GM23338 (cell line): Measurements from ENCODE around the gene PGAM5. TPM values are rescaled to one million over a fixed set of nuclear protein-coding genes. Genes with fewer than 3 reads are reported as not detected.

Experiments used
- ATAC-seq: fragments of 200-7000 bp; cut with Tn5 transposase; 3 replicates; pipeline ENCODE4 v1.9.1; 2020
- DNase-seq: peaks from one replicate; pipeline ENCODE4 v3.0.0-alpha.2; 2015; ENCODE audit warnings: low spot score
- H2AFZ ChIP-seq: fragments of 200-600 bp; sonication (generic); 2 replicates; pipeline ENCODE4 v1.8.0; 2016; ENCODE audit warnings: antibody characterized with exemption, mild to moderate bottlenecking, moderate library complexity
- H3F3A ChIP-seq: fragments of 200-600 bp; sonication (generic); replicated peaks from 2 replicates; pipeline ENCODE4 v1.8.0; 2017; ENCODE audit warnings: antibody characterized with exemption, mixed run types, low read depth
- H3K27ac ChIP-seq: fragments of 200-600 bp; sonication (generic); 2 replicates; pipeline ENCODE4 v1.6.1; 2016; ENCODE audit warnings: low read depth
- H3K27me3 ChIP-seq: fragments of 200-600 bp; sonication (generic); 2 replicates; pipeline ENCODE4 v1.8.0; 2016; ENCODE audit warnings: mild to moderate bottlenecking, mixed run types, moderate library complexity; ENCODE audit not compliant: insufficient read depth
- H3K36me3 ChIP-seq: fragments of 200-600 bp; sonication (generic); 2 replicates; pipeline ENCODE4 v1.8.0; 2016; ENCODE audit warnings: mild to moderate bottlenecking; ENCODE audit not compliant: insufficient read depth
- H3K4me1 ChIP-seq: fragments of 200-600 bp; sonication (generic); 2 replicates; pipeline ENCODE4 v1.8.0; 2016; ENCODE audit warnings: mild to moderate bottlenecking, moderate library complexity; ENCODE audit not compliant: insufficient read depth
- H3K4me2 ChIP-seq: fragments of 200-600 bp; sonication (generic); 2 replicates; pipeline ENCODE4 v1.7.1; 2017; ENCODE audit warnings: mixed run types
- H3K4me3 ChIP-seq: fragments of 200-600 bp; sonication (generic); 2 replicates; pipeline ENCODE4 v1.6.1; 2016; ENCODE audit warnings: mixed run types
- H3K79me2 ChIP-seq: fragments of 200-600 bp; sonication (generic); replicated peaks from 2 replicates; pipeline ENCODE4 v1.8.0; 2017; ENCODE audit warnings: mild to moderate bottlenecking; ENCODE audit not compliant: insufficient read depth
- H3K9me2 ChIP-seq: fragments of 200-600 bp; sonication (generic); 2 replicates; pipeline ENCODE4 v1.8.0; 2017; ENCODE audit not compliant: insufficient read depth
- H4K20me1 ChIP-seq: fragments of 200-600 bp; sonication (generic); replicated peaks from 2 replicates; pipeline ENCODE4 v1.8.0; 2017; ENCODE audit warnings: mild to moderate bottlenecking; ENCODE audit not compliant: insufficient read depth
- H3K27ac Mint-ChIP-seq: 2 replicates; pipeline ENCODE4 v1.8.0; 2020; ENCODE audit warnings: inconsistent platforms, mild to moderate bottlenecking, moderate library complexity, mixed read lengths
- H3K27me3 Mint-ChIP-seq: 3 replicates; pipeline ENCODE4 v1.8.0; 2022; ENCODE audit warnings: low read depth, mild to moderate bottlenecking, moderate library complexity, mixed read lengths, inconsistent platforms; ENCODE audit not compliant: insufficient read depth, poor library complexity
- H3K36me3 Mint-ChIP-seq: 3 replicates; pipeline ENCODE4 v1.8.0; 2021; ENCODE audit warnings: low read depth, mild to moderate bottlenecking, inconsistent platforms, moderate library complexity, mixed read lengths
- H3K4me1 Mint-ChIP-seq: 3 replicates; pipeline ENCODE4 v1.8.0; 2020; ENCODE audit warnings: mild to moderate bottlenecking, inconsistent platforms, mixed read lengths
- H3K4me3 Mint-ChIP-seq: 3 replicates; pipeline ENCODE4 v1.8.0; 2021; ENCODE audit warnings: moderate library complexity, mild to moderate bottlenecking, inconsistent platforms, mixed read lengths
- H3K9me3 Mint-ChIP-seq: 3 replicates; pipeline ENCODE4 v1.8.0; 2020; ENCODE audit warnings: moderate library complexity, mild to moderate bottlenecking, inconsistent platforms, mixed read lengths
- CREB1 ChIP-seq: fragments of 250-450 bp; sonication (Bioruptor Pico); IDR thresholded peaks from 2 replicates; pipeline ENCODE4 v1.5.0; 2020; ENCODE audit warnings: low read depth, mild to moderate bottlenecking, moderate library complexity
- CTCF ChIP-seq, 2 experiments: fragments of 200-600 bp in 1 of 2; sonication (generic) in 1 of 2; conservative IDR thresholded peaks; 2 replicates each; pipeline versions ENCODE4 v1.5.1 to v1.6.1; 2016 to 2017; ENCODE audit warnings: antibody characterized with exemption in 2 of 2, low read depth in 2 of 2, mild to moderate bottlenecking in 2 of 2, moderate library complexity in 1 of 2
- ETS1 ChIP-seq: IDR thresholded peaks from 2 replicates; pipeline ENCODE4 v1.6.1; 2016; ENCODE audit warnings: antibody characterized with exemption
- EZH2 ChIP-seq: fragments of 200-600 bp; sonication (generic); IDR thresholded peaks from one replicate; pipeline ENCODE4 v1.8.0; 2017; ENCODE audit warnings: antibody characterized with exemption, mild to moderate bottlenecking, low read depth; ENCODE audit not compliant: unreplicated experiment
- EZH2phosphoT487 ChIP-seq: fragments of 200-600 bp; sonication (generic); IDR thresholded peaks from one replicate; pipeline ENCODE4 v1.8.1; 2018; ENCODE audit warnings: antibody characterized with exemption; ENCODE audit not compliant: unreplicated experiment
- JUNB ChIP-seq: IDR thresholded peaks from one replicate; pipeline ENCODE4 v1.6.1; 2016; ENCODE audit warnings: antibody characterized with exemption; ENCODE audit not compliant: unreplicated experiment
- NANOG ChIP-seq: IDR thresholded peaks from 2 replicates; pipeline ENCODE4 v1.6.1; 2016; ENCODE audit warnings: antibody characterized with exemption, borderline replicate concordance
- POLR2AphosphoS5 ChIP-seq: IDR thresholded peaks from 2 replicates; pipeline ENCODE4 v1.6.1; 2016; ENCODE audit warnings: antibody characterized with exemption, low read depth
- REST ChIP-seq: IDR thresholded peaks from one replicate; pipeline ENCODE4 v1.6.1; 2018; ENCODE audit warnings: antibody characterized with exemption; ENCODE audit not compliant: unreplicated experiment
- STAT1 ChIP-seq: IDR thresholded peaks from one replicate; pipeline ENCODE4 v1.6.1; 2016; ENCODE audit warnings: antibody characterized with exemption; ENCODE audit not compliant: unreplicated experiment
- ZNF114 ChIP-seq: fragments of 250-450 bp; sonication (Bioruptor Pico); IDR thresholded peaks from 2 replicates; pipeline ENCODE4 v1.5.0; 2020; ENCODE audit warnings: mild to moderate bottlenecking, moderate library complexity
- ZNF331 ChIP-seq: fragments of 250-450 bp; sonication (Bioruptor Pico); IDR thresholded peaks from 2 replicates; pipeline ENCODE4 v1.5.0; 2020; ENCODE audit warnings: low read depth, mild to moderate bottlenecking, moderate library complexity
- ZNF462 ChIP-seq: fragments of 250-450 bp; sonication (Bioruptor Pico); IDR thresholded peaks from 2 replicates; pipeline ENCODE4 v1.5.0; 2020; ENCODE audit warnings: mild to moderate bottlenecking, moderate library complexity
- polyA plus RNA-seq: library from polyadenylated mRNA; unstranded; fragments of >200 nt; fragmentation: Nextera tagmentation; extraction: Ambion mirVana; gene quantifications from 2 replicates; pipeline ENCODE4 v1.2.1, GENCODE V29; 2016
- total RNA-seq: library from RNA; depleted of rRNA; stranded (reverse); fragments of >200 nt; shearing (Covaris generic); gene quantifications from 2 replicates; pipeline ENCODE4 v1.2.3, GENCODE V29; 2014

PGAM5 gene
- total and polyA plus RNA-seq, 2 experiments from 2014 or later = 31.1 to 108 TPM

GRCh38 chr12:132687211-132688164 is 23.2 kb upstream of the PGAM5 start, which contains the start of the genes POLE and PXMP2:
Gene POLE, minus strand, starts transcription at chr12:132687342. Its CDS starts 27 bp downstream, at chr12:132687315.
Gene PXMP2, plus strand, starts transcription at chr12:132687587. Its CDS starts 84 bp downstream, at chr12:132687671.
- Histone ChIP-seq H2AFZ (no peak within 1 kb of the TSS), H3K4me2 (peak within 1 kb of the TSS; percentile 76), H3K4me3 (peak within 1 kb of the TSS; percentile 69), H4K20me1 (peaks cover 36% of the 10 kb centered on the region), H3K4me1 (peaks cover 3% of the 10 kb centered on the region; the same call in 1 of the 2 replicates), H3K9me2 (no peaks in the 10 kb centered on the region), H3K27ac (no peak within 1 kb of the TSS), H3K27me3 (peaks cover 15% of the 10 kb centered on the region), H3K79me2 (peaks cover 34% of the 10 kb centered on the region), H3K36me3 (no peaks in the 10 kb centered on the region), H3F3A (0 out of 2 replicates have a peak, but pooled peaks cover 6% of the 10 kb centered on the region)
- ATAC-seq = peak; percentile 93
- Mint-ChIP-seq H3K27me3 (peaks cover 14% of the 10 kb centered on the region), H3K9me3 (no peaks in the 10 kb centered on the region), H3K4me1 (peaks cover 21% of the 10 kb centered on the region), H3K36me3 (peaks cover 24% of the 10 kb centered on the region; the same call in 2 of the 3 replicates), H3K4me3 (peak within 1 kb of the TSS; percentile 72), H3K27ac (no peak within 1 kb of the TSS)
- DNase-seq = peak; percentile 98
- no peak for TF ChIP-seq CTCF (conservative IDR thresholded peaks at IDR 0.05; ENCODE audit: low read depth in 2 of 2)
- peak; percentile 99 for TF ChIP-seq JUNB
- TF ChIP-seq ZNF114 (CRISPR knock-in tag) = no peak
- no peak for TF ChIP-seq STAT1
- TF ChIP-seq REST = no peak
- TF ChIP-seq NANOG = no peak
- no peak for TF ChIP-seq EZH2
- TF ChIP-seq ZNF331 = no peak
- TF ChIP-seq ZNF462 (CRISPR knock-in tag) = no peak
- no peak for TF ChIP-seq CREB1
- TF ChIP-seq POLR2AphosphoS5 = peak; percentile 71
- no peak for TF ChIP-seq ETS1
- no peak for TF ChIP-seq EZH2phosphoT487
